PC-9 (cell line): ENCODE data around the gene ESR2. TPM values are rescaled to one million over a fixed set of nuclear protein-coding genes. Genes with fewer than 3 reads are reported as not detected.

Source experiments
- BruUV-seq: library from RNA; stranded (reverse); fragments of 400-500 nt; replicated peaks from 2 replicates; lab custom pipeline; 2021; lab: Mats Ljungman, UMichigan
- CTCF ChIA-PET: fragments of 300-600 bp; sonication (Branson Sonifier 250); formaldehyde crosslinking; loops from one replicate; lab custom pipeline; 2022; ENCODE audit warnings: antibody characterized with exemption; lab: Charles Lee
- POLR2A ChIA-PET: fragments of 300-600 bp; sonication (Branson Sonifier 250); formaldehyde crosslinking; loops from one replicate; lab custom pipeline; 2022; ENCODE audit warnings: antibody characterized with exemption; ENCODE audit not compliant: unreplicated experiment; lab: Charles Lee
- DNase-seq, 2 experiments: peaks; one replicate each; pipeline versions ENCODE4 v3.0.0 to v3.0.0-alpha.2; 2015 to 2022; ENCODE audit warnings: mixed read lengths in 1 of 2
- H2AFZ ChIP-seq: fragments of 200-600 bp; sonication (generic); 2 replicates; pipeline ENCODE4 v1.8.1; 2017; ENCODE audit warnings: antibody characterized with exemption
- H3F3A ChIP-seq: fragments of 200-600 bp; sonication (generic); 2 replicates; pipeline ENCODE4 v1.8.1; 2017; ENCODE audit warnings: antibody characterized with exemption, mild to moderate bottlenecking, low read depth; ENCODE audit not compliant: insufficient read depth
- H3K27ac ChIP-seq: fragments of 200-600 bp; sonication (generic); 2 replicates; pipeline ENCODE4 v1.6.1; 2016; ENCODE audit warnings: mixed run types
- H3K27me3 ChIP-seq: fragments of 200-600 bp; sonication (generic); 2 replicates; pipeline ENCODE4 v1.6.1; 2016; ENCODE audit warnings: low read depth, mixed run types; ENCODE audit not compliant: insufficient read depth
- H3K36me3 ChIP-seq: fragments of 200-600 bp; sonication (generic); 2 replicates; pipeline ENCODE4 v1.6.1; 2016; ENCODE audit warnings: low read depth, mixed run types
- H3K4me1 ChIP-seq: fragments of 200-600 bp; sonication (generic); replicated peaks from 2 replicates; pipeline ENCODE4 v1.6.1; 2016; ENCODE audit warnings: mixed run types; ENCODE audit not compliant: insufficient read depth
- H3K4me2 ChIP-seq: fragments of 200-600 bp; sonication (generic); 2 replicates; pipeline ENCODE4 v1.6.1; 2017; ENCODE audit warnings: mixed run types
- H3K4me3 ChIP-seq: fragments of 200-600 bp; sonication (generic); 2 replicates; pipeline ENCODE4 v1.6.1; 2016; ENCODE audit warnings: mixed run types
- H3K79me2 ChIP-seq: fragments of 200-600 bp; sonication (generic); 2 replicates; pipeline ENCODE4 v1.6.1; 2017; ENCODE audit warnings: low read depth, mixed run types
- H3K9me2 ChIP-seq: fragments of 200-600 bp; sonication (generic); 2 replicates; pipeline ENCODE4 v1.8.1; 2017; ENCODE audit warnings: mild to moderate bottlenecking; ENCODE audit not compliant: insufficient read depth
- H3K9me3 ChIP-seq: fragments of 200-600 bp; sonication (generic); 2 replicates; pipeline ENCODE4 v1.8.1; 2016; ENCODE audit warnings: low read depth; ENCODE audit not compliant: insufficient read depth
- H4K20me1 ChIP-seq: fragments of 200-600 bp; sonication (generic); 2 replicates; pipeline ENCODE4 v1.8.1; 2017; ENCODE audit not compliant: insufficient read depth
- CTCF ChIP-seq: fragments of 200-600 bp; sonication (generic); conservative IDR thresholded peaks from 2 replicates; pipeline ENCODE4 v1.6.1; 2017; ENCODE audit warnings: mixed run types, antibody characterized with exemption, mild to moderate bottlenecking, moderate library complexity
- EZH2 ChIP-seq: fragments of 200-600 bp; sonication (generic); IDR thresholded peaks from 2 replicates; pipeline ENCODE4 v1.8.0; 2017; ENCODE audit warnings: antibody characterized with exemption, low read depth
- intact Hi-C: fragments of 100-400 bp; cut with micrococcal nuclease; formaldehyde crosslinking; loops from one replicate; pipeline ENCODE4 v1.10.0; 2022; ENCODE audit not compliant: unreplicated experiment
- total RNA-seq: library from RNA; stranded (reverse); gene quantifications from 2 replicates; pipeline ENCODE4 v1.2.3, GENCODE V29; 2021

The ESR2 gene
- total RNA-seq, 1 experiment from 2014 or later: 0.20 TPM

GRCh38 chr14:64092338-64092737, 201.8 kb downstream of the ESR2 start:
- Histone ChIP-seq H3K79me2 (no peaks in the 10 kb centered on the region), H3K27ac (no peak overlapping the region), H3K4me2 (peak overlapping the region; percentile 37; the same call in 1 of the 2 replicates), H4K20me1 (no peaks in the 10 kb centered on the region), H3K4me3 (no peak overlapping the region), H3K9me3 (no peaks in the 10 kb centered on the region), H3K36me3 (no peaks in the 10 kb centered on the region), H3F3A (0 out of 2 replicates have a peak, but pooled peaks cover 5% of the 10 kb centered on the region), H3K27me3 (no peaks in the 10 kb centered on the region), H3K9me2 (no peaks in the 10 kb centered on the region), H3K4me1 (peaks cover 22% of the 10 kb centered on the region), H2AFZ (no peak overlapping the region)
- BruUV-seq: no TSS peak
- intact Hi-C loops: no loop called here
- TF ChIP-seq EZH2 (no peak), CTCF (no peak)
- CTCF ChIA-PET: no interaction called here
- DNase-seq: no peak
- POLR2A ChIA-PET: no interaction called here

- TF ChIP-seq CTCF (no peak), EZH2 (no peak)
These were observed 203.0 kb downstream of the ESR2 start for GRCh38 chr14:64091217-64091616.

GRCh38 chr14:64089920-64090319, 204.3 kb downstream of the ESR2 start:
- H3K27me3 ChIP-seq: no peaks in the 10 kb centered on the region
- DNase-seq: no peak
- no peaks in the 10 kb centered on the region for H4K20me1 ChIP-seq
- 0 out of 2 replicates have a peak, but pooled peaks cover 5% of the 10 kb centered on the region for H3F3A ChIP-seq
- no peak overlapping the region for H3K4me2 ChIP-seq
- peaks cover 16% of the 10 kb centered on the region for H3K4me1 ChIP-seq
- no peak overlapping the region for H3K4me3 ChIP-seq
- H3K36me3 ChIP-seq: no peaks in the 10 kb centered on the region
- H3K9me3 ChIP-seq: no peaks in the 10 kb centered on the region
- ChIA-PET POLR2A (no interaction called here), CTCF (no interaction called here)
- no peaks in the 10 kb centered on the region for H3K9me2 ChIP-seq
- TF ChIP-seq EZH2 (no peak), CTCF (no peak)
- no peak overlapping the region for H3K27ac ChIP-seq
- no peaks in the 10 kb centered on the region for H3K79me2 ChIP-seq
- intact Hi-C loops: no loop called here
- H2AFZ ChIP-seq: no peak overlapping the region
- no TSS peak for BruUV-seq

More at GRCh38 chr14:64091217-64091616, 203.0 kb downstream of the ESR2 start:
- H3K4me1 ChIP-seq: peaks cover 22% of the 10 kb centered on the region
- H3K9me2 ChIP-seq: no peaks in the 10 kb centered on the region
- no peak overlapping the region for H3K4me3 ChIP-seq
- no peaks in the 10 kb centered on the region for H3K9me3 ChIP-seq
- H3K4me2 ChIP-seq: no peak overlapping the region
- H3K36me3 ChIP-seq: no peaks in the 10 kb centered on the region
- DNase-seq: no peak
- CTCF ChIA-PET: interaction anchor here (1.1 kb wide), 1 partner anchor 10 kb away, joined by 4 read pairs; no protein-coding TSS in a partner anchor
- BruUV-seq: no TSS peak
- no peaks in the 10 kb centered on the region for H3K27me3 ChIP-seq
- H3K79me2 ChIP-seq: no peaks in the 10 kb centered on the region
- no peak overlapping the region for H2AFZ ChIP-seq
- POLR2A ChIA-PET: no interaction called here
- H3K27ac ChIP-seq: no peak overlapping the region
- 0 out of 2 replicates have a peak, but pooled peaks cover 5% of the 10 kb centered on the region for H3F3A ChIP-seq
- H4K20me1 ChIP-seq: no peaks in the 10 kb centered on the region
- intact Hi-C loops: no loop called here
